ENCODE data around the gene PLEKHA5. TPM values are rescaled to one million over a fixed set of nuclear protein-coding genes. Genes with fewer than 3 reads are reported as not detected.

The PLEKHA5 gene
- total and polyA plus RNA-seq, 2 of the 4 experiments (the other 2 are of a cell fraction) = 5.3 to 12.2 TPM

DNA sequence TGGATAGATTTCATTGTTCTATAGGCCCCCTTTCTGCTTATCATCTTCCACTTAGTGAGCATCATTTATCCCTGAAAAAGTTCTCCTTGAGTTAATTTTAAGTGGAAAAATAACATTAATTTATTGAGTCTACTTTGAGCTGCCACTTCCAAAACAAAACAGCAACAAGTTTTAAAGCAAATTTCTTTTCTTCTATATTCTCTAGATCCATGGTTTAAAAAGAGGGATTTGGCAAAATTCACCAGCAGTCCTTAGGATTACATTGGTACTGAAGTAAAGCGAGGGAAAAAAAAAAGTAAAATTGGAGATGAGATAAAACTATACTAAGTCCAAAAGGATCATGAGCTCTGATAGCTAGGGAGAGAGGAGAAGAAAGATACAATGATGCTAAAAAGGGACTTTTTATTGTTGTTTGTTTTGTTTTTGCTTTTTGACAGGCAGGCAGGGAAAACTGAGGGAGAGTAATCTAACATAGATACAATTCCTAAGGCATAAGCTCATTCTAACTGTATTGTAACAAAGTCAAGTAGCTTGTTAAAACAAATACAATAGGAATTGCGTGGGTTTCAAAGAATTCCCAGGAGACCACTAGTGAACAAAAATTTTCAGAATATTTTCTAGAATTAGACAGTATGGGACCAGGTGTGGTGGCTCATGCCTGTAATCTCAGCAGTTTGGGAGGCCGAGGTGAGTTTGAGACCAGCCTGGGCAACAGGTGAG, 19.2 kb upstream of the PLEKHA5 start:
- Histone ChIP-seq H3K9ac (ENCODE audit: low read depth, low read length) (no peak overlapping the region), H3K27ac (ENCODE audit: insufficient read depth, low read length) (no peak overlapping the region), H3K4me3 (ENCODE audit: insufficient read depth, low read depth, low read length) (no peak overlapping the region), H2BK5ac (ENCODE audit: low read depth, low read length, poor library complexity, severe bottlenecking) (no peak overlapping the region), H3K23ac (ENCODE audit: low read depth, low read length) (no peak overlapping the region), H4K8ac (ENCODE audit: low read depth in 2 of 2, low read length in 2 of 2) (no peak overlapping the region), H3K4me2 (ENCODE audit: low read depth, low read length) (no peak overlapping the region), H2BK15ac (ENCODE audit: low read depth, low read length) (no peak overlapping the region), H4K20me1 (ENCODE audit: insufficient read depth, low read length) (no peaks in the 10 kb centered on the region), H3K4ac (ENCODE audit: low read depth, low read length) (no peak overlapping the region), H3K14ac (replicated peaks; ENCODE audit: low read depth, low read length) (no peak overlapping the region), H2AK9ac (replicated peaks; ENCODE audit: low read depth, low read length, poor library complexity) (no peak overlapping the region), H2BK120ac (ENCODE audit: low read depth, low read length) (no peak overlapping the region), H4K91ac (ENCODE audit: insufficient read depth, low read depth, low read length) (no peak overlapping the region), H3K9me1 (ENCODE audit: insufficient read depth, low read length) (no peaks in the 10 kb centered on the region), H3K79me1 (ENCODE audit: low read depth in 1 of 2, low read length in 2 of 2) (no peaks in the 10 kb centered on the region), H3K56ac (ENCODE audit: extremely low read depth, insufficient read depth, low read length) (no peak overlapping the region), H2AFZ (replicated peaks; ENCODE audit: low read length, poor library complexity) (no peak overlapping the region), H3K9me3 (ENCODE audit: control insufficient read depth, insufficient read depth, low read length) (no peaks in the 10 kb centered on the region), H3K18ac (ENCODE audit: low read depth, low read length) (no peak overlapping the region), H3K4me1 (ENCODE audit: control insufficient read depth, insufficient read depth, low read length) (peaks cover 3% of the 10 kb centered on the region; the same call in 1 of the 2 replicates), H3K27me3 (ENCODE audit: control insufficient read depth, insufficient read depth, low read length) (no peaks in the 10 kb centered on the region), H2BK20ac (ENCODE audit: low read depth, low read length) (no peak overlapping the region), H2AK5ac (ENCODE audit: low read depth, low read length) (no peak overlapping the region), H4K5ac (ENCODE audit: low read depth, low read length) (no peak overlapping the region), H3K36me3 (ENCODE audit: control insufficient read depth, insufficient read depth, low read length) (no peaks in the 10 kb centered on the region)
- WGBS, 2 experiments (ENCODE audit: extremely low coverage in 2 of 2, insufficient read length in 1 of 2) = no CpG with 5 or more reads among the region's 3 CpGs
- TF ChIP-seq, protein P1, sequence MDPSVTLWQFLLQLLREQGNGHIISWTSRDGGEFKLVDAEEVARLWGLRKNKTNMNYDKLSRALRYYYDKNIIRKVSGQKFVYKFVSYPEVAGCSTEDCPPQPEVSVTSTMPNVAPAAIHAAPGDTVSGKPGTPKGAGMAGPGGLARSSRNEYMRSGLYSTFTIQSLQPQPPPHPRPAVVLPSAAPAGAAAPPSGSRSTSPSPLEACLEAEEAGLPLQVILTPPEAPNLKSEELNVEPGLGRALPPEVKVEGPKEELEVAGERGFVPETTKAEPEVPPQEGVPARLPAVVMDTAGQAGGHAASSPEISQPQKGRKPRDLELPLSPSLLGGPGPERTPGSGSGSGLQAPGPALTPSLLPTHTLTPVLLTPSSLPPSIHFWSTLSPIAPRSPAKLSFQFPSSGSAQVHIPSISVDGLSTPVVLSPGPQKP (IDR thresholded peaks at IDR 0.05; ENCODE audit: borderline replicate concordance, low read depth, low read length) = no peak
- TF ChIP-seq RAD21 (IDR thresholded peaks at IDR 0.05; ENCODE audit: low read length) (no peak), FOS (IDR thresholded peaks at IDR 0.05; ENCODE audit: low read depth, low read length) (no peak), RFX5 (IDR thresholded peaks at IDR 0.05; ENCODE audit: low read depth, low read length) (no peak), CEBPB (IDR thresholded peaks at IDR 0.05; ENCODE audit: low read depth, low read length) (no peak), NFE2L2 (IDR thresholded peaks at IDR 0.05; ENCODE audit: low read depth, low read length) (no peak), BHLHE40 (IDR thresholded peaks at IDR 0.05; ENCODE audit: low read depth, low read length) (no peak), CHD1 (IDR thresholded peaks at IDR 0.05; ENCODE audit: low read depth, low read length) (no peak), SMC3 (IDR thresholded peaks at IDR 0.05; ENCODE audit: low read depth, low read length) (no peak), MAZ (IDR thresholded peaks at IDR 0.05; ENCODE audit: borderline replicate concordance, low read depth, low read length) (no peak), MXI1 (IDR thresholded peaks at IDR 0.05; ENCODE audit: borderline replicate concordance, low read depth, low read length) (no peak), RCOR1 (IDR thresholded peaks at IDR 0.05; ENCODE audit: insufficient replicate concordance, low read length) (no peak), POLR2A (IDR thresholded peaks at IDR 0.05; ENCODE audit: low read depth, low read length) (no peak), MAFK (IDR thresholded peaks at IDR 0.05; ENCODE audit: low read depth, low read length) (no peak)
- TF ChIP-seq, protein P2, sequence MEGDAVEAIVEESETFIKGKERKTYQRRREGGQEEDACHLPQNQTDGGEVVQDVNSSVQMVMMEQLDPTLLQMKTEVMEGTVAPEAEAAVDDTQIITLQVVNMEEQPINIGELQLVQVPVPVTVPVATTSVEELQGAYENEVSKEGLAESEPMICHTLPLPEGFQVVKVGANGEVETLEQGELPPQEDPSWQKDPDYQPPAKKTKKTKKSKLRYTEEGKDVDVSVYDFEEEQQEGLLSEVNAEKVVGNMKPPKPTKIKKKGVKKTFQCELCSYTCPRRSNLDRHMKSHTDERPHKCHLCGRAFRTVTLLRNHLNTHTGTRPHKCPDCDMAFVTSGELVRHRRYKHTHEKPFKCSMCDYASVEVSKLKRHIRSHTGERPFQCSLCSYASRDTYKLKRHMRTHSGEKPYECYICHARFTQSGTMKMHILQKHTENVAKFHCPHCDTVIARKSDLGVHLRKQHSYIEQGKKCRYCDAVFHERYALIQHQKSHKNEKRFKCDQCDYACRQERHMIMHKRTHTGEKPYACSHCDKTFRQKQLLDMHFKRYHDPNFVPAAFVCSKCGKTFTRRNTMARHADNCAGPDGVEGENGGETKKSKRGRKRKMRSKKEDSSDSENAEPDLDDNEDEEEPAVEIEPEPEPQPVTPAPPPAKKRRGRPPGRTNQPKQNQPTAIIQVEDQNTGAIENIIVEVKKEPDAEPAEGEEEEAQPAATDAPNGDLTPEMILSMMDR (conservative IDR thresholded peaks at IDR 0.05; ENCODE audit: low read depth, low read length) = no peak
- TF ChIP-seq, protein P3, sequence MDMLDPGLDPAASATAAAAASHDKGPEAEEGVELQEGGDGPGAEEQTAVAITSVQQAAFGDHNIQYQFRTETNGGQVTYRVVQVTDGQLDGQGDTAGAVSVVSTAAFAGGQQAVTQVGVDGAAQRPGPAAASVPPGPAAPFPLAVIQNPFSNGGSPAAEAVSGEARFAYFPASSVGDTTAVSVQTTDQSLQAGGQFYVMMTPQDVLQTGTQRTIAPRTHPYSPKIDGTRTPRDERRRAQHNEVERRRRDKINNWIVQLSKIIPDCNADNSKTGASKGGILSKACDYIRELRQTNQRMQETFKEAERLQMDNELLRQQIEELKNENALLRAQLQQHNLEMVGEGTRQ (IDR thresholded peaks at IDR 0.05; ENCODE audit: low read depth, low read length) = no peak
- in situ Hi-C loops (cut with MboI; ENCODE audit: low sequenced_read_pairs) (no loop called here), intact Hi-C loops (cut with micrococcal nuclease) (no loop called here), dilution Hi-C loops (cut with HindIII; ENCODE audit: low sequenced_read_pairs, unreplicated experiment) (no loop called here)
- DNase-seq = peak; percentile 31
- ChIA-PET POLR2A (ENCODE audit: unreplicated experiment) (no interaction called here), CTCF (no interaction called here)
- ATAC-seq (ENCODE audit: low read depth) = peak; percentile 27; the same call in 1 of the 2 replicates
- BruUV-seq (replicated peaks) = no TSS peak

Measured in IMR-90 (cell line).